ENCODE data around the gene GNB4.

Gene GNB4

GRCh38 chr3:179451265-179452175 lies at the start of gene GNB4:
Gene GNB4 (minus strand): TSS chr3:179451470. CDS start chr3:179426200, 25,270 bp downstream.
- DNase-seq (ENCODE audit: low read depth): peak; percentile 7

GRCh38 chr3:179495483-179495882 lies 44.2 kb upstream of the GNB4 start:
- no peak for DNase-seq (ENCODE audit: low read depth)

- DNase-seq (ENCODE audit: low read depth): no peak
These were observed 42.0 kb upstream of the GNB4 start for GRCh38 chr3:179493260-179493659.

- DNase-seq (ENCODE audit: low read depth): no peak
These were observed 36.9 kb upstream of the GNB4 start for GRCh38 chr3:179488213-179488612.

- no peak for DNase-seq (ENCODE audit: low read depth)
These were observed 35.5 kb upstream of the GNB4 start for GRCh38 chr3:179486806-179487205.

- DNase-seq (ENCODE audit: low read depth): no peak
These were observed 31.6 kb upstream of the GNB4 start for GRCh38 chr3:179482857-179483256.

- DNase-seq (ENCODE audit: low read depth): no peak
These were observed 24.9 kb upstream of the GNB4 start for GRCh38 chr3:179476215-179476614.

- no peak for DNase-seq (ENCODE audit: low read depth)
These were observed 23.2 kb upstream of the GNB4 start for GRCh38 chr3:179474480-179474879.

- no peak for DNase-seq (ENCODE audit: low read depth)
These were observed 22.3 kb upstream of the GNB4 start for GRCh38 chr3:179473565-179473964.

- DNase-seq (ENCODE audit: low read depth): no peak
These were observed 13.2 kb upstream of the GNB4 start for GRCh38 chr3:179464323-179465092.

- no peak for DNase-seq (ENCODE audit: low read depth)
These were observed 12.0 kb upstream of the GNB4 start for GRCh38 chr3:179463319-179463718.

GRCh38 chr3:179460260-179460659 lies 9.0 kb upstream of the GNB4 start:
- no peak for DNase-seq (ENCODE audit: low read depth)

GRCh38 chr3:179455954-179456353 lies 4.7 kb upstream of the GNB4 start:
- DNase-seq (ENCODE audit: low read depth): no peak

GRCh38 chr3:179454887-179455286 lies 3.6 kb upstream of the GNB4 start:
- no peak for DNase-seq (ENCODE audit: low read depth)

- DNase-seq (ENCODE audit: low read depth): no peak
These were observed 2.7 kb upstream of the GNB4 start for GRCh38 chr3:179453967-179454366.

GRCh38 chr3:179452872-179453271 lies 1.6 kb upstream of the GNB4 start:
- DNase-seq (ENCODE audit: low read depth): no peak

- DNase-seq (ENCODE audit: low read depth): no peak
These were observed 900 bp upstream of the GNB4 start for GRCh38 chr3:179452176-179452564.

GRCh38 chr3:179450901-179451264 lies 387 bp downstream of the GNB4 start:
- DNase-seq (ENCODE audit: low read depth): no peak

GRCh38 chr3:179450261-179450701 lies 989 bp downstream of the GNB4 start:
- DNase-seq (ENCODE audit: low read depth): no peak

- DNase-seq (ENCODE audit: low read depth): no peak
These were observed 1.6 kb downstream of the GNB4 start for GRCh38 chr3:179449636-179450035.

- DNase-seq (ENCODE audit: low read depth): no peak
These were observed 4.0 kb downstream of the GNB4 start for GRCh38 chr3:179447251-179447650.

GRCh38 chr3:179446501-179446900 lies 4.8 kb downstream of the GNB4 start:
- DNase-seq (ENCODE audit: low read depth): no peak

GRCh38 chr3:179438841-179439240 lies 12.4 kb downstream of the GNB4 start:
- no peak for DNase-seq (ENCODE audit: low read depth)

All from stimulated activated CD4-positive, alpha-beta T cell treated with anti-CD3 and anti-CD28 coated beads, Interleukin-2, amount 100 ng/mL, for 4 hours (primary cell).